Natural killer cell treated with Interleukin-12 subunit alpha and Interleukin-12 subunit beta and Interleukin-15 and Interleukin-18, amount 100 ng/mL, for 72 hours (primary cell): ENCODE results near the gene SLC25A47. TPM values are rescaled to one million over a fixed set of nuclear protein-coding genes. Genes with fewer than 3 reads are reported as not detected.
"Not testable (repeated sequence)": the region's sequence is repeated elsewhere in the genome, so short reads cannot be mapped to it uniquely, and the experiment has no call there.

Experiments used
- ATAC-seq, 2 donors: fragments of 150-1000 bp; cut with Tn5 transposase in 1 of 2; sonication (Bioruptor Pico), chemical (Tn5 transposase) in 1 of 2; 2 replicates each; pipeline ENCODE4 v1.10.0; 2021
- DNase-seq: peaks from one replicate; pipeline ENCODE4 v3.0.0; 2022; ENCODE audit warnings: low spot score
- H3K27ac Mint-ChIP-seq, 2 donors: 1 replicate in 1 of 2; 2 replicates in 1 of 2; pipeline ENCODE4 v1.8.0; 2022; ENCODE audit warnings: mixed read lengths in 2 of 2, mild to moderate bottlenecking in 1 of 2, moderate library complexity in 1 of 2
- H3K27me3 Mint-ChIP-seq, 2 donors: 1 replicate in 1 of 2; 2 replicates in 1 of 2; pipeline ENCODE4 v1.8.0; 2022; ENCODE audit warnings: mixed read lengths in 2 of 2
- H3K36me3 Mint-ChIP-seq: one replicate; pipeline ENCODE4 v1.8.0; 2022; ENCODE audit warnings: mixed read lengths
- H3K4me1 Mint-ChIP-seq, 2 donors: 1 replicate in 1 of 2; 2 replicates in 1 of 2; pipeline ENCODE4 v1.8.0; 2022; ENCODE audit warnings: low read depth in 2 of 2, mixed read lengths in 2 of 2, mild to moderate bottlenecking in 1 of 2
- H3K4me3 Mint-ChIP-seq: one replicate; pipeline ENCODE4 v1.8.0; 2022; ENCODE audit warnings: mixed read lengths
- H3K9me3 Mint-ChIP-seq: 2 replicates; pipeline ENCODE4 v1.8.0; 2022; ENCODE audit warnings: mixed read lengths
- total RNA-seq, 2 donors: library from RNA; stranded (reverse); gene quantifications; one replicate each; pipeline ENCODE4 v1.2.3, GENCODE V29; 2022

Gene SLC25A47
- total RNA-seq, 2 donors from 2014 or later: not detected

- DNase-seq: no peak
- ATAC-seq: no peak
- H3K4me3 Mint-ChIP-seq: no peak overlapping the region
- no peaks in the 10 kb centered on the region for H3K9me3 Mint-ChIP-seq
- H3K36me3 Mint-ChIP-seq: no peaks in the 10 kb centered on the region
- H3K4me1 Mint-ChIP-seq: peaks cover 0 to 13% of the 10 kb centered on the region in 2 donors
- H3K27ac Mint-ChIP-seq: no peak overlapping the region
- no peaks in the 10 kb centered on the region for H3K27me3 Mint-ChIP-seq
Observed at GRCh38 chr14:100294213-100294962, 28.8 kb upstream of the SLC25A47 start.

- H3K4me1 Mint-ChIP-seq: peaks cover 0 to 13% of the 10 kb centered on the region in 2 donors
- no peak for ATAC-seq
- H3K27ac Mint-ChIP-seq: no peak overlapping the region
- no peak overlapping the region for H3K4me3 Mint-ChIP-seq
- H3K9me3 Mint-ChIP-seq: no peaks in the 10 kb centered on the region
- no peaks in the 10 kb centered on the region for H3K36me3 Mint-ChIP-seq
- DNase-seq: no peak
- H3K27me3 Mint-ChIP-seq: no peaks in the 10 kb centered on the region
Observed at GRCh38 chr14:100294963-100295330, 28.2 kb upstream of the SLC25A47 start.

- H3K27ac Mint-ChIP-seq: no peak overlapping the region
- ATAC-seq: no peak
- H3K27me3 Mint-ChIP-seq: no peaks in the 10 kb centered on the region
- H3K9me3 Mint-ChIP-seq: no peaks in the 10 kb centered on the region
- no peak overlapping the region for H3K4me3 Mint-ChIP-seq
- DNase-seq: no peak
- no peaks in the 10 kb centered on the region for H3K36me3 Mint-ChIP-seq
- H3K4me1 Mint-ChIP-seq: peaks cover 0 to 13% of the 10 kb centered on the region in 2 donors
Observed at GRCh38 chr14:100295376-100296105, 27.6 kb upstream of the SLC25A47 start.

- Mint-ChIP-seq H3K4me1 (peaks cover 0 to 13% of the 10 kb centered on the region in 2 donors), H3K27ac (peak overlapping the region in 1 of 2 donors; percentile 15), H3K4me3 (no peak overlapping the region), H3K9me3 (no peaks in the 10 kb centered on the region), H3K36me3 (no peaks in the 10 kb centered on the region), H3K27me3 (no peaks in the 10 kb centered on the region)
- ATAC-seq: no peak
- DNase-seq: no peak
Observed at GRCh38 chr14:100296106-100296651, 27.0 kb upstream of the SLC25A47 start.

GRCh38 chr14:100296729-100297128 lies 26.4 kb upstream of the SLC25A47 start:
- not testable (repeated sequence) for H3K4me3 Mint-ChIP-seq, ATAC-seq, H3K27me3 Mint-ChIP-seq, H3K9me3 Mint-ChIP-seq, DNase-seq, H3K36me3 Mint-ChIP-seq
- H3K4me1 Mint-ChIP-seq: peaks cover 0 to 13% of the 10 kb centered on the region in 2 donors
- peak overlapping the region in 1 of 2 donors; percentile 15 for H3K27ac Mint-ChIP-seq

- DNase-seq (no peak), ATAC-seq (peak in 1 of 2 donors; percentile 35)
- Mint-ChIP-seq H3K27ac (peak overlapping the region in 1 of 2 donors; percentile 64), H3K27me3 (no peaks in the 10 kb centered on the region), H3K4me1 (peaks cover 1 to 15% of the 10 kb centered on the region in 2 donors), H3K4me3 (no peak overlapping the region), H3K36me3 (no peaks in the 10 kb centered on the region), H3K9me3 (no peaks in the 10 kb centered on the region)
Observed at GRCh38 chr14:100297320-100298300, 25.5 kb upstream of the SLC25A47 start.

- no peaks in the 10 kb centered on the region for H3K36me3 Mint-ChIP-seq
- H3K27me3 Mint-ChIP-seq: no peaks in the 10 kb centered on the region
- peaks cover 10 to 21% of the 10 kb centered on the region in 2 donors for H3K4me1 Mint-ChIP-seq
- H3K9me3 Mint-ChIP-seq: no peaks in the 10 kb centered on the region
- H3K4me3 Mint-ChIP-seq: no peak overlapping the region
- ATAC-seq: no peak
- DNase-seq: no peak
- peak overlapping the region in 1 of 2 donors; percentile 64 for H3K27ac Mint-ChIP-seq
Observed at GRCh38 chr14:100298551-100299237, 24.4 kb upstream of the SLC25A47 start.

GRCh38 chr14:100299238-100299560 lies 23.9 kb upstream of the SLC25A47 start:
- H3K27ac Mint-ChIP-seq: no peak overlapping the region
- H3K27me3 Mint-ChIP-seq: no peaks in the 10 kb centered on the region
- ATAC-seq (no peak), DNase-seq (no peak)
- H3K36me3 Mint-ChIP-seq: no peaks in the 10 kb centered on the region
- H3K9me3 Mint-ChIP-seq: no peaks in the 10 kb centered on the region
- peaks cover 10 to 24% of the 10 kb centered on the region in 2 donors for H3K4me1 Mint-ChIP-seq
- H3K4me3 Mint-ChIP-seq: no peak overlapping the region

- Mint-ChIP-seq H3K27me3 (no peaks in the 10 kb centered on the region), H3K36me3 (no peaks in the 10 kb centered on the region), H3K27ac (no peak overlapping the region), H3K9me3 (no peaks in the 10 kb centered on the region), H3K4me3 (no peak overlapping the region), H3K4me1 (peaks cover 18 to 30% of the 10 kb centered on the region in 2 donors)
- DNase-seq: no peak
- no peak for ATAC-seq
Observed at GRCh38 chr14:100302616-100303015, 20.5 kb upstream of the SLC25A47 start.

GRCh38 chr14:100303179-100303578 lies 20.0 kb upstream of the SLC25A47 start:
- H3K27ac Mint-ChIP-seq: no peak overlapping the region
- no peak for ATAC-seq
- H3K36me3 Mint-ChIP-seq: no peaks in the 10 kb centered on the region
- H3K4me3 Mint-ChIP-seq: no peak overlapping the region
- H3K4me1 Mint-ChIP-seq: peaks cover 18 to 27% of the 10 kb centered on the region in 2 donors
- no peak for DNase-seq
- H3K9me3 Mint-ChIP-seq: no peaks in the 10 kb centered on the region
- H3K27me3 Mint-ChIP-seq: no peaks in the 10 kb centered on the region

GRCh38 chr14:100303925-100304324 lies 19.2 kb upstream of the SLC25A47 start:
- ATAC-seq (no peak), DNase-seq (no peak)
- Mint-ChIP-seq H3K36me3 (no peaks in the 10 kb centered on the region), H3K27me3 (peaks cover 0 to 3% of the 10 kb centered on the region in 2 donors), H3K4me3 (no peak overlapping the region), H3K4me1 (peaks cover 18 to 27% of the 10 kb centered on the region in 2 donors), H3K9me3 (no peaks in the 10 kb centered on the region), H3K27ac (no peak overlapping the region)

- DNase-seq (no peak), ATAC-seq (no peak)
- Mint-ChIP-seq H3K27me3 (peaks cover 0 to 3% of the 10 kb centered on the region in 2 donors), H3K36me3 (no peaks in the 10 kb centered on the region), H3K27ac (peak overlapping the region; percentile 43 to 48), H3K9me3 (no peaks in the 10 kb centered on the region), H3K4me1 (peaks cover 18 to 27% of the 10 kb centered on the region in 2 donors), H3K4me3 (peak overlapping the region; percentile 91)
Observed at GRCh38 chr14:100304825-100305323, 18.3 kb upstream of the SLC25A47 start.
